ENCODE data around the gene MTUS2.

- TF ChIP-seq, protein P1, sequence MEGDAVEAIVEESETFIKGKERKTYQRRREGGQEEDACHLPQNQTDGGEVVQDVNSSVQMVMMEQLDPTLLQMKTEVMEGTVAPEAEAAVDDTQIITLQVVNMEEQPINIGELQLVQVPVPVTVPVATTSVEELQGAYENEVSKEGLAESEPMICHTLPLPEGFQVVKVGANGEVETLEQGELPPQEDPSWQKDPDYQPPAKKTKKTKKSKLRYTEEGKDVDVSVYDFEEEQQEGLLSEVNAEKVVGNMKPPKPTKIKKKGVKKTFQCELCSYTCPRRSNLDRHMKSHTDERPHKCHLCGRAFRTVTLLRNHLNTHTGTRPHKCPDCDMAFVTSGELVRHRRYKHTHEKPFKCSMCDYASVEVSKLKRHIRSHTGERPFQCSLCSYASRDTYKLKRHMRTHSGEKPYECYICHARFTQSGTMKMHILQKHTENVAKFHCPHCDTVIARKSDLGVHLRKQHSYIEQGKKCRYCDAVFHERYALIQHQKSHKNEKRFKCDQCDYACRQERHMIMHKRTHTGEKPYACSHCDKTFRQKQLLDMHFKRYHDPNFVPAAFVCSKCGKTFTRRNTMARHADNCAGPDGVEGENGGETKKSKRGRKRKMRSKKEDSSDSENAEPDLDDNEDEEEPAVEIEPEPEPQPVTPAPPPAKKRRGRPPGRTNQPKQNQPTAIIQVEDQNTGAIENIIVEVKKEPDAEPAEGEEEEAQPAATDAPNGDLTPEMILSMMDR (IDR thresholded peaks at IDR 0.05; ENCODE audit: poor library complexity, severe bottlenecking), result no peak
- TF ChIP-seq POLR2AphosphoS5 (IDR thresholded peaks at IDR 0.05) (no peak), EZH2 (IDR thresholded peaks at IDR 0.05; ENCODE audit: borderline replicate concordance, insufficient read depth, low read length, poor library complexity, severe bottlenecking) (no peak), RAD21 (conservative IDR thresholded peaks at IDR 0.05) (no peak), EP300 (conservative IDR thresholded peaks at IDR 0.05; ENCODE audit: poor library complexity, severe bottlenecking) (no peak), TAF1 (IDR thresholded peaks at IDR 0.05; ENCODE audit: low read depth) (no peak), SMC3 (conservative IDR thresholded peaks at IDR 0.05; ENCODE audit: poor library complexity) (no peak), MXI1 (conservative IDR thresholded peaks at IDR 0.05; ENCODE audit: poor library complexity, severe bottlenecking) (no peak), REST (IDR thresholded peaks at IDR 0.05; ENCODE audit: borderline replicate concordance) (no peak)
Observed at GRCh38 chr13:29195456-29195855, 375.3 kb downstream of the MTUS2 start.

Measured in neural cell (in vitro differentiated cells).